OCI-LY3 (cell line): Measurements from ENCODE around the gene NAA25.
"Not testable (repeated sequence)": the region's sequence is repeated elsewhere in the genome, so short reads cannot be mapped to it uniquely, and the experiment has no call there.

ENCODE experiments used
- H2AFZ ChIP-seq: fragments of 200-600, 300-600 bp; shearing (Covaris generic); 2 replicates; pipeline ENCODE4 v1.6.0; 2014; ENCODE audit warnings: antibody characterized with exemption, low read depth, low read length
- H3K27ac ChIP-seq: fragments of 200-600, 300-600 bp; sonication (generic); 2 replicates; pipeline ENCODE4 v1.5.1; 2014; ENCODE audit warnings: mild to moderate bottlenecking, low read length, moderate library complexity, mixed read lengths
- H3K27me3 ChIP-seq: fragments of 200-600, 300-600 bp; sonication (generic); 2 replicates; pipeline ENCODE4 v1.6.1; 2014; ENCODE audit warnings: low read depth, low read length, mixed read lengths
- H3K36me3 ChIP-seq: fragments of 200-600, 300-600 bp; sonication (generic); replicated peaks from 2 replicates; pipeline ENCODE3; 2014; ENCODE audit warnings: low read depth, low read length, mixed read lengths
- H3K4me1 ChIP-seq: fragments of 300-600, 200-600 bp; sonication (generic); 2 replicates; pipeline ENCODE4 v1.6.1; 2014; ENCODE audit warnings: low read length, mixed read lengths
- H3K4me2 ChIP-seq: fragments of 200-600, 300-600 bp; sonication (generic); 2 replicates; pipeline ENCODE4 v1.6.1; 2014; ENCODE audit warnings: low read length, mixed read lengths
- H3K4me3 ChIP-seq: fragments of 300-600, 200-600 bp; sonication (generic); 2 replicates; pipeline ENCODE4 v1.5.1; 2014; ENCODE audit warnings: antibody characterized with exemption, mild to moderate bottlenecking, low read length, moderate library complexity
- H3K79me2 ChIP-seq: fragments of 300-600, 200-600 bp; shearing (Covaris generic); 2 replicates; pipeline ENCODE4 v1.6.1; 2014; ENCODE audit warnings: mild to moderate bottlenecking, low read length, mixed read lengths
- H3K9ac ChIP-seq: fragments of 300-600, 200-600 bp; shearing (Covaris generic); 2 replicates; pipeline ENCODE4 v1.6.0; 2014; ENCODE audit warnings: mild to moderate bottlenecking, low read length, moderate library complexity
- H3K9me3 ChIP-seq: fragments of 200-600, 300-600 bp; shearing (Covaris generic); 2 replicates; pipeline ENCODE4 v1.6.1; 2014; ENCODE audit warnings: low read length, mixed read lengths; ENCODE audit not compliant: insufficient read depth
- H4K20me1 ChIP-seq: fragments of 200-600, 300-600 bp; sonication (generic); 2 replicates; pipeline ENCODE4 v1.6.1; 2016; ENCODE audit warnings: low read length, mixed read lengths; ENCODE audit not compliant: insufficient read depth
- CTCF ChIP-seq: fragments of 200-600, 300-600 bp; sonication (generic); IDR thresholded peaks from 2 replicates; pipeline ENCODE4 v1.5.1; 2014; ENCODE audit warnings: antibody characterized with exemption, low read length, low read depth
- EZH2phosphoT487 ChIP-seq: fragments of 200-600 bp; shearing (Covaris generic); IDR thresholded peaks from 2 replicates; pipeline ENCODE4 v1.6.1; 2018; ENCODE audit warnings: antibody characterized with exemption, mixed run types, low read depth

The NAA25 gene

GRCh38 chr12:112049351-112049750 is 59.2 kb downstream of the NAA25 start:
- peaks cover 75% of the 10 kb centered on the region for H3K36me3 ChIP-seq
- no peak overlapping the region for H3K4me2 ChIP-seq
- no peaks in the 10 kb centered on the region for H3K27me3 ChIP-seq
- H3K79me2 ChIP-seq, result peaks cover 48% of the 10 kb centered on the region
- H3K4me3 ChIP-seq, result no peak overlapping the region
- no peaks in the 10 kb centered on the region for H3K9me3 ChIP-seq
- H3K4me1 ChIP-seq, result peaks cover 5% of the 10 kb centered on the region; the same call in 1 of the 2 replicates
- no peak overlapping the region for H3K9ac ChIP-seq
- TF ChIP-seq CTCF (no peak), EZH2phosphoT487 (no peak)
- no peak overlapping the region for H2AFZ ChIP-seq
- H4K20me1 ChIP-seq, result peaks cover 9% of the 10 kb centered on the region
- H3K27ac ChIP-seq, result no peak overlapping the region

- Histone ChIP-seq H2AFZ (no peak overlapping the region), H3K27me3 (no peaks in the 10 kb centered on the region), H3K36me3 (peaks cover 65% of the 10 kb centered on the region), H4K20me1 (peaks cover 7% of the 10 kb centered on the region; the same call in 1 of the 2 replicates), H3K79me2 (peaks cover 19% of the 10 kb centered on the region; the same call in 1 of the 2 replicates), H3K4me3 (no peak overlapping the region), H3K4me1 (peaks cover 5% of the 10 kb centered on the region; the same call in 1 of the 2 replicates), H3K9ac (no peak overlapping the region), H3K27ac (no peak overlapping the region), H3K9me3 (no peaks in the 10 kb centered on the region), H3K4me2 (no peak overlapping the region)
- TF ChIP-seq EZH2phosphoT487 (no peak), CTCF (no peak)
Measured at GRCh38 chr12:112046003-112046402, 62.6 kb downstream of the NAA25 start.

GRCh38 chr12:112036614-112037013 is 72.0 kb downstream of the NAA25 start:
- peaks cover 65% of the 10 kb centered on the region for H3K36me3 ChIP-seq

GRCh38 chr12:112035219-112035785 is 73.3 kb downstream of the NAA25 start:
- Histone ChIP-seq H3K27ac (no peak overlapping the region), H3K9ac (no peak overlapping the region), H2AFZ (no peak overlapping the region), H3K27me3 (no peaks in the 10 kb centered on the region), H4K20me1 (no peaks in the 10 kb centered on the region; the same call in 1 of the 2 replicates), H3K4me2 (no peak overlapping the region), H3K4me1 (peaks cover 3% of the 10 kb centered on the region; the same call in 1 of the 2 replicates), H3K9me3 (no peaks in the 10 kb centered on the region), H3K36me3 (peaks cover 71% of the 10 kb centered on the region), H3K4me3 (no peak overlapping the region), H3K79me2 (peaks cover 16% of the 10 kb centered on the region)
- TF ChIP-seq CTCF, result no peak
- TF ChIP-seq EZH2phosphoT487, result no peak

More at GRCh38 chr12:112036614-112037013, 72.0 kb downstream of the NAA25 start:
- H4K20me1 ChIP-seq, H3K27ac ChIP-seq, H3K4me1 ChIP-seq, H3K4me2 ChIP-seq, H3K4me3 ChIP-seq, H2AFZ ChIP-seq, H3K79me2 ChIP-seq, H3K9me3 ChIP-seq, H3K27me3 ChIP-seq, H3K9ac ChIP-seq: not testable (repeated sequence)
